ENCODE data around the gene RTP5.

Gene RTP5

DNA sequence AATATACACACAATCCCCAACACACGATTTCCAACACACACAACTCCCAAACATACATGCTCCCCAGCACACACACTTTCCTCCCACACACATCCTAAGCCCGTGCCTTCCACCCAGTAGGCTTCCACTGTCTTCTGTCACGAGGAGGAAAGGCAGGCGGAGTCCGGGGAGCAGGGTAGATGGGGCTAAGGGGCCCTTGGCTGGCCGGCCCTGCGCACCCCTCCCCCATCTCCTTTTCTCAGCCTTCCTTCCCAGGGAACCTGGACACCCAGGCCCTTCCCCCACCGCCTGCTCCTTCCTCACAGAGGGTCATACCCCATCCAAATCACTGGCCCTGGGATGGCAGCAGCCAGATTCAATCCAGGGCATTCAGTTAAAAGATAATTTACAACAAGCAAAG, 7.4 kb upstream of the RTP5 start:
- H3K27ac Mint-ChIP-seq: peak overlapping the region in 1 of 3 experiments; percentile 8
- H3K4me1 Mint-ChIP-seq: peaks cover 34% of the 10 kb centered on the region
- H3K9me3 Mint-ChIP-seq: no peaks in the 10 kb centered on the region
- TF ChIP-seq, protein P1, sequence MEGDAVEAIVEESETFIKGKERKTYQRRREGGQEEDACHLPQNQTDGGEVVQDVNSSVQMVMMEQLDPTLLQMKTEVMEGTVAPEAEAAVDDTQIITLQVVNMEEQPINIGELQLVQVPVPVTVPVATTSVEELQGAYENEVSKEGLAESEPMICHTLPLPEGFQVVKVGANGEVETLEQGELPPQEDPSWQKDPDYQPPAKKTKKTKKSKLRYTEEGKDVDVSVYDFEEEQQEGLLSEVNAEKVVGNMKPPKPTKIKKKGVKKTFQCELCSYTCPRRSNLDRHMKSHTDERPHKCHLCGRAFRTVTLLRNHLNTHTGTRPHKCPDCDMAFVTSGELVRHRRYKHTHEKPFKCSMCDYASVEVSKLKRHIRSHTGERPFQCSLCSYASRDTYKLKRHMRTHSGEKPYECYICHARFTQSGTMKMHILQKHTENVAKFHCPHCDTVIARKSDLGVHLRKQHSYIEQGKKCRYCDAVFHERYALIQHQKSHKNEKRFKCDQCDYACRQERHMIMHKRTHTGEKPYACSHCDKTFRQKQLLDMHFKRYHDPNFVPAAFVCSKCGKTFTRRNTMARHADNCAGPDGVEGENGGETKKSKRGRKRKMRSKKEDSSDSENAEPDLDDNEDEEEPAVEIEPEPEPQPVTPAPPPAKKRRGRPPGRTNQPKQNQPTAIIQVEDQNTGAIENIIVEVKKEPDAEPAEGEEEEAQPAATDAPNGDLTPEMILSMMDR (IDR thresholded peaks at IDR 0.05; ENCODE audit: unreplicated experiment in 3 of 3): no peak
- H3K36me3 Mint-ChIP-seq (ENCODE audit: low read depth): no peaks in the 10 kb centered on the region
- no peak overlapping the region for H3K4me3 Mint-ChIP-seq
- peaks cover 15% of the 10 kb centered on the region for H3K27me3 Mint-ChIP-seq (ENCODE audit: low read depth)

DNA sequence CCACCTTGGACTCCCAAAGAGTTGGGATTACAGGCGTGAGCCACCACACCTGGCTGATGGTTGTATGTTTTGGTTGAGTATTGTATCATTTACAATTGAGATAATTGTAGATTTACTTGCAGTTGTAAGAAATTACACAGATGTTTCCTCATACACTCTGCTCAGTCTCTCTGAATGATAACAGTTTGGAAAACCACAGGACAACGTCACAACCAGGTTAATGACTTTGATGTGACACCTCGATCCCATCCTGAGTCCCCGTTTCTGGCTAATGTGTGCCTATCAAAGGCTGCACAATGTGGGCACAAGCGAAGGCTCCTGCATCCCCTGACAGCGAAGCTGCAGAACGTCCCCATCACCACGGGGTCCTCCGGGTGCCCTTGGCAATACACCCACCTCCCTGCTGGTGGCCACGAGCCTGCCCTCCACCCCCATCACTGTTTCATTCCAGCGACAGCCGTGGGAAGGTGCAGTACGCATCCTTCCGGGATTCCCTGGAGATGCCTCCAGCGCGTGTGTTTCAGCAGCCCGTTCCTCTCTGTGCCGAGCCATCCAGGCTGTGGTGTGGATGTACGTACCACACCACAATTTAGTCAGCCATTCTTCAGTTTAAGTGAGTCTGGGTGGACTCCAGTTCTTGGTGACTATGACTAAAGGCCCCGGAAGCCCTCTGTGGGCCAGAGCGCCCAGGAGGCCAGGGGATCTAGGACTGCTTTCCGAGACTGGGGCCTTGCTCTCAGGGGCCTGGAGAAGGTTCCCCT, 6.6 kb upstream of the RTP5 start:
- TF ChIP-seq, protein P1 (IDR thresholded peaks at IDR 0.05; ENCODE audit: unreplicated experiment in 3 of 3): no peak
- no peak overlapping the region for H3K27ac Mint-ChIP-seq
- H3K4me3 Mint-ChIP-seq: no peak overlapping the region
- H3K4me1 Mint-ChIP-seq: peaks cover 34% of the 10 kb centered on the region
- H3K9me3 Mint-ChIP-seq: no peaks in the 10 kb centered on the region
- H3K36me3 Mint-ChIP-seq (ENCODE audit: low read depth): no peaks in the 10 kb centered on the region
- H3K27me3 Mint-ChIP-seq (ENCODE audit: low read depth): peaks cover 14% of the 10 kb centered on the region

DNA sequence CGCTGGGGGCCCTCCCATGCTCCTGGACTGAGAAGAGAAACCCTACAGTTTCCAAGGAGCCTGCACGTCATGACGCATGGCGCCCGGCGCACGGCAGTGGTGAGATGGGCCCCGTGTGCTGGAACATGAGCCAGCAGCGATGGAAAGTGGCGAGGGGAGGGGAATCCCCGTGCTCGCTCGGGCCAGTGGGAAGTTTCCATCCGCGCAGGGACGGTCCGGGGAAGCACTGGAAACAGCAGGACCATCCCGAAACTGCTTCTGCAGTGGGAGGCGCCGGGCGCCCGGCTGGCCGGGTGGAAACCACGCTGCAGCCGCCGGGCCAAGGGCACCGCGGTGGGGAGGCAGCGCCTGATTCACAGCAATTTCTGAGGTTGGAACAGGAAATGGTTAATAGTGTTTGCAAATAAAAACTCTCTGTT, 6.0 kb upstream of the RTP5 start:
- Mint-ChIP-seq H3K36me3 (ENCODE audit: low read depth) (no peaks in the 10 kb centered on the region), H3K27me3 (ENCODE audit: low read depth) (peaks cover 14% of the 10 kb centered on the region), H3K27ac (no peak overlapping the region), H3K4me1 (peaks cover 39% of the 10 kb centered on the region), H3K4me3 (no peak overlapping the region), H3K9me3 (peaks cover 2% of the 10 kb centered on the region)
- TF ChIP-seq, protein P1 (IDR thresholded peaks at IDR 0.05; ENCODE audit: unreplicated experiment in 3 of 3): no peak

DNA sequence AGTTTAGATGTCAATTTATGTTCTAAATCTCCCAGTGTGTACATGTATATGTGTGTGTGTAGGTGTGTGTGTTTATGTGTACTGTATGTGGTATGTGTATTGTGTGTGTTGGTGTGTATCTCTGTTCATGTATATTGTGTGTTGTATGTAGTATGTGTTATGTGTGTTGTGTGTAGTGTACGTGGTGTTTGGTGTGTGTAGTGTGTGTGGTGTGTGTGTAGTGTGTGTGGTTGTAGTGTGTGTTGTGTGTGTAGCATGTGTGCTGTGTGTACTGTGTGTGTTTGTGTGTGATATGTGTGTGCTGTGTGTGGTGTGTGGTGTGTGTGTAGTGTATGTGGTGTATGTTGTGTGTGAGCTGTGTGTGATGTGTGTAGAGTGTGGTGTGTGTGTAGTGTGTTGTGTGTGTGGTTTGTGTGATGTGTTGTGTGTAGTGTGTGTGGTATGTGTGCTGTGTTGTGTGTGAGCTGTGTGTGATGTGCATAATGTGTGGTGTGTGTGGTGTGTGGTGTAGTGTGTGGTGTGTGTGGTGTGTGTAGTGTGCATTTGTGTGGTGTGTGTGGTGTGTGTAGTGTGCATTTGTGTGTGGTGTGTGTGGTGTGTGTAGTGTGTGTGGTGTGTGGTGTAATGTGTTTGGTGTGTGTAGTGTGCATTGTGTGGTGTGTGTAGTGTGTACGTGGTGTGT, 5.2 kb upstream of the RTP5 start:
- TF ChIP-seq, protein P1 (IDR thresholded peaks at IDR 0.05; ENCODE audit: unreplicated experiment in 3 of 3): no peak
- Mint-ChIP-seq H3K4me3 (no peak overlapping the region), H3K27me3 (ENCODE audit: low read depth) (peaks cover 15% of the 10 kb centered on the region)

DNA sequence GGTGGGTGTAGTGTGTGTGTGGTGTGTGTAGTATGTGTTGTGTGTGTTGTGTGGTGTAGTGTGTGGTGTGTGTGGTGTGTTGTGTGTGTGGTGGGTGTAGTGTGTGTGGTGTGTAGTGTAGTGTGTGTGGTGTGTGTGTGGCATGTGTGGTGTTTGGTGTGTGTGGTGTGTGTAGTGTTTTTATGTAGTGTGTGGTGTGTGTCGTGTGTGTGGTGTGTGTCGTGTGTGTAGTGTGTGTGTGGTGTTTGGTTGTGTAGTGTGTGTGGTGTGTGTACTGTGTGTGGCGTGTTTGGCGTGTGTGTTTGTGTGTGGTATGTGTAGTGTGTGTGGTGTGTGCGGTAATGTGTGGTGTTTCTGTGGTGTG, 4.7 kb upstream of the RTP5 start:
- Mint-ChIP-seq H3K4me1 (peaks cover 36% of the 10 kb centered on the region), H3K27ac (peak overlapping the region in 1 of 3 experiments; percentile 18)

More for the DNA sequence above, 5.2 kb upstream of the RTP5 start:
- H3K27ac Mint-ChIP-seq: peak overlapping the region in 2 of 3 experiments; percentile 3 to 18
- H3K36me3 Mint-ChIP-seq (ENCODE audit: low read depth): no peaks in the 10 kb centered on the region
- peaks cover 2% of the 10 kb centered on the region for H3K9me3 Mint-ChIP-seq
- H3K4me1 Mint-ChIP-seq: peaks cover 41% of the 10 kb centered on the region

More for the DNA sequence above, 4.7 kb upstream of the RTP5 start:
- H3K36me3 Mint-ChIP-seq (ENCODE audit: low read depth): no peaks in the 10 kb centered on the region
- peaks cover 2% of the 10 kb centered on the region for H3K9me3 Mint-ChIP-seq
- H3K4me3 Mint-ChIP-seq: peak overlapping the region in 1 of 3 experiments; percentile 4
- H3K27me3 Mint-ChIP-seq (ENCODE audit: low read depth): peaks cover 11% of the 10 kb centered on the region
- TF ChIP-seq, protein P1 (IDR thresholded peaks at IDR 0.05; ENCODE audit: unreplicated experiment in 3 of 3): no peak

Measured in nephron (organoid).